K562 (cell line): ENCODE results near the gene LRRC8E. TPM values are rescaled to one million over a fixed set of nuclear protein-coding genes. Genes with fewer than 3 reads are reported as not detected.

ENCODE experiments used
- ATAC-seq: fragments of 200-7000 bp; cut with Tn5 transposase; 3 replicates; pipeline ENCODE4 v1.9.1; 2020; ENCODE audit warnings: moderate library complexity
- BruUV-seq: library from RNA; stranded (reverse); fragments of 400-500 nt; replicated peaks from 2 replicates; lab custom pipeline; 2021; lab: Mats Ljungman, UMichigan
- CTCF ChIA-PET: fragments of 300-600 bp; formaldehyde crosslinking; extraction: SDS; loops from one replicate; lab custom pipeline; 2021; ENCODE audit warnings: low intra/inter-chr PET ratio; lab: Yijun Ruan, JAX
- POLR2A ChIA-PET: fragments of 300-600, 350-650 bp; sonication (Branson Sonifier 250); formaldehyde crosslinking; extraction: SDS; loops from one replicate; lab custom pipeline; 2021; ENCODE audit warnings: antibody characterized with exemption, inconsistent platforms; lab: Yijun Ruan, JAX
- DNase-seq, 4 experiments: peaks; one replicate each; pipeline versions ENCODE4 v3.0.0 to v3.0.0-alpha.2; 2011 to 2018; ENCODE audit warnings: low spot score in 3 of 4, mixed read lengths in 3 of 4; ENCODE audit errors: extremely low read depth in 1 of 4
- FAIRE-seq: peaks from 2 replicates; lab custom pipeline; 2011; peaks lifted over from hg19 to GRCh38; lab: Jason Lieb, UNC
- H2AFZ ChIP-seq: 2 replicates; pipeline ENCODE4 v1.6.0; 2011; ENCODE audit warnings: low read depth, low read length, control low read depth, inconsistent platforms
- H3K27ac ChIP-seq: fragments of 200-600 bp; 3 replicates; pipeline ENCODE4 v1.8.0; 2011; ENCODE audit warnings: low read depth, mild to moderate bottlenecking, control low read depth, inconsistent platforms, low read length, moderate library complexity, mixed read lengths; ENCODE audit errors: extremely low read depth
- H3K27me3 ChIP-seq, 2 experiments: fragments of 300-600 bp in 1 of 2; 2 replicates in 1 of 2; 3 replicates in 1 of 2; pipeline versions ENCODE4 v1.6.0 to v1.8.0; 2011; ENCODE audit warnings: inconsistent platforms in 2 of 2, low read length in 2 of 2, mild to moderate bottlenecking in 1 of 2, mixed read lengths in 1 of 2, moderate library complexity in 1 of 2; ENCODE audit not compliant: control insufficient read depth in 2 of 2, insufficient read depth in 2 of 2
- H3K36me3 ChIP-seq: fragments of 300-600 bp; 3 replicates; pipeline ENCODE4 v1.8.0; 2011; ENCODE audit warnings: mild to moderate bottlenecking, low read length, inconsistent platforms; ENCODE audit not compliant: control insufficient read depth, insufficient read depth
- H3K4me1 ChIP-seq, 2 experiments: fragments of 200-600 bp in 1 of 2; replicated peaks in 1 of 2; 2 replicates in 1 of 2; 3 replicates in 1 of 2; pipeline versions ENCODE4 v1.5.1 to v1.8.0; 2011; ENCODE audit warnings: inconsistent platforms in 2 of 2, low read length in 2 of 2, mild to moderate bottlenecking in 1 of 2, mixed read lengths in 1 of 2, moderate library complexity in 1 of 2; ENCODE audit not compliant: control insufficient read depth in 2 of 2, insufficient read depth in 2 of 2
- H3K4me2 ChIP-seq: 2 replicates; pipeline ENCODE4 v1.6.1; 2011; ENCODE audit warnings: low read length, control low read depth, inconsistent platforms, mixed read lengths; ENCODE audit not compliant: insufficient read depth
- H3K4me3 ChIP-seq: fragments of 200-600 bp; sonication (generic), shearing (Covaris generic); 2 replicates; pipeline ENCODE4 v1.5.1; 2016; ENCODE audit warnings: control low read depth, inconsistent platforms
- H3K79me2 ChIP-seq: fragments of 200-600 bp; 3 replicates; pipeline ENCODE4 v1.8.0; 2011; ENCODE audit warnings: low read length, inconsistent platforms; ENCODE audit not compliant: control insufficient read depth, insufficient read depth
- H3K9ac ChIP-seq, 2 experiments: 2 replicates each; pipeline versions ENCODE4 v1.6.0 to v1.6.1; 2011; ENCODE audit warnings: low read depth in 2 of 2, low read length in 2 of 2, control low read depth in 1 of 2, inconsistent platforms in 1 of 2, mild to moderate bottlenecking in 1 of 2, mixed read lengths in 1 of 2; ENCODE audit not compliant: insufficient read depth in 1 of 2
- H3K9me1 ChIP-seq: one replicate; pipeline ENCODE4 v1.6.0; 2011; ENCODE audit warnings: inconsistent platforms, mild to moderate bottlenecking, low read length, moderate library complexity; ENCODE audit not compliant: control insufficient read depth, insufficient read depth
- H3K9me3 ChIP-seq: replicated peaks from 2 replicates; pipeline ENCODE4 v1.5.1; 2011; ENCODE audit warnings: low read depth, low read length, inconsistent platforms; ENCODE audit not compliant: control insufficient read depth, insufficient read depth
- H4K20me1 ChIP-seq: replicated peaks from 2 replicates; pipeline ENCODE4 v1.6.1; 2011; ENCODE audit warnings: low read length, inconsistent platforms, mixed read lengths; ENCODE audit not compliant: control insufficient read depth, insufficient read depth
- BCOR ChIP-seq: fragments of 450-650 bp; IDR thresholded peaks from 2 replicates; pipeline ENCODE4 v1.6.1; 2016
- ESRRA ChIP-seq: fragments of 450-650 bp; IDR thresholded peaks from 2 replicates; pipeline ENCODE4 v1.6.1; 2014; ENCODE audit warnings: low read depth, mild to moderate bottlenecking, moderate library complexity, borderline replicate concordance
- GTF2F1 ChIP-seq: IDR thresholded peaks from 2 replicates; pipeline ENCODE4 v1.6.1; 2011; ENCODE audit warnings: low read depth, low read length, improper control_type of control experiment
- HINFP ChIP-seq: fragments of 450-650 bp; conservative IDR thresholded peaks from 2 replicates; pipeline ENCODE4 v1.6.1; 2016; ENCODE audit warnings: missing genetic modification characterization, low read depth, mild to moderate bottlenecking, control low read depth, missing compliant biosample characterization
- KDM1A ChIP-seq, 2 experiments: fragments of 450-650 bp; IDR thresholded peaks; 2 replicates each; pipeline ENCODE4 v1.6.1; 2016; ENCODE audit warnings: mild to moderate bottlenecking in 2 of 2
- KDM4B ChIP-seq, 2 experiments: fragments of 450-650 bp in 1 of 2; sonication (generic) in 1 of 2; IDR thresholded peaks; 2 replicates each; pipeline ENCODE4 v1.6.1; 2016 to 2017; ENCODE audit warnings: borderline replicate concordance in 2 of 2, antibody characterized with exemption in 1 of 2, low read depth in 1 of 2, mild to moderate bottlenecking in 1 of 2
- MBD2 ChIP-seq: sonication (generic); IDR thresholded peaks from 2 replicates; pipeline ENCODE4 v1.6.1; 2016; ENCODE audit warnings: low read depth, borderline replicate concordance
- MCM5 ChIP-seq: fragments of 450-650 bp; IDR thresholded peaks from 2 replicates; pipeline ENCODE4 v1.6.1; 2016; ENCODE audit warnings: low read depth
- MEF2D ChIP-seq: conservative IDR thresholded peaks from 2 replicates; pipeline ENCODE4 v1.6.1; 2016; ENCODE audit warnings: low read depth, missing genetic modification characterization, missing compliant biosample characterization
- RBM25 ChIP-seq: fragments of 200-400 bp; formaldehyde crosslinking; IDR thresholded peaks from 2 replicates; pipeline ENCODE4 v1.6.1; 2018; ENCODE audit warnings: low read length, low read depth, moderate library complexity; ENCODE audit not compliant: severe bottlenecking
- SNRNP70 ChIP-seq: fragments of 200-400 bp; formaldehyde crosslinking; optimal IDR thresholded peaks from 2 replicates; pipeline ENCODE3; 2017; ENCODE audit warnings: low read depth, low read length
- ZMIZ1 ChIP-seq, 2 experiments: fragments of 150-350 bp in 1 of 2; IDR thresholded peaks; 2 replicates each; pipeline ENCODE4 v1.6.1; 2012 to 2016; ENCODE audit warnings: low read depth in 2 of 2, low read length in 2 of 2, mild to moderate bottlenecking in 1 of 2, moderate library complexity in 1 of 2
- ZNF146 ChIP-seq: IDR thresholded peaks from one replicate; pipeline ENCODE4 v1.6.1; 2018; ENCODE audit warnings: missing compliant biosample characterization; ENCODE audit not compliant: unreplicated experiment
- ZNF316 ChIP-seq: fragments of 450-650 bp; IDR thresholded peaks from 2 replicates; pipeline ENCODE4 v1.6.1; 2016
- ZNF79 ChIP-seq: fragments of 250-450 bp; sonication (Bioruptor Pico); IDR thresholded peaks from 2 replicates; pipeline ENCODE4 v1.4.0; 2020; ENCODE audit warnings: low read depth, mild to moderate bottlenecking, moderate library complexity
- WGBS: fragments of 100-300 bp; shearing (Covaris generic); methylation state at CpG from one replicate; pipeline ENCODE4 v1.1.6; 2016; ENCODE audit warnings: low coverage, mixed read lengths; ENCODE audit not compliant: insufficient coverage; ENCODE audit errors: missing lambda C conversion rate; 5-methylcytosine and 5-hydroxymethylcytosine counted together
- in situ Hi-C: fragments of 300-500 bp; cut with MboI; formaldehyde crosslinking; loops from 4 replicates; pipeline ENCODE4 v1.15.0; 2018; ENCODE audit warnings: inconsistent platforms, mixed read lengths
- intact Hi-C: fragments of 100-400 bp; cut with micrococcal nuclease; formaldehyde crosslinking; loops from 2 replicates; pipeline ENCODE4 v1.14.2; 2022
- polyA plus RNA-seq, 8 experiments: library from polyadenylated mRNA; depleted of rRNA in 4 of 8; stranded (reverse) in 5 of 8; unstranded in 3 of 8; fragments of >200 nt; fragmentation: Nextera tagmentation in 2 of 8; fragmentation: Illumina TruSeq in 1 of 8; extraction: Ambion mirVana in 2 of 8; extraction: Trizol in 1 of 8; gene quantifications; 2 replicates each; pipeline versions ENCODE4 v1.2.1 to v1.2.3, GENCODE V29; 2011 to 2014; ENCODE audit warnings: inconsistent platforms in 1 of 8, missing spikeins in 1 of 8
- total RNA-seq, 7 experiments: library from RNA; depleted of rRNA in 6 of 7; stranded (reverse); fragments of >200 nt in 6 of 7; fragmentation: Illumina TruSeq in 2 of 7; extraction: Trizol in 2 of 7; gene quantifications; 2 replicates each; pipeline versions ENCODE4 v1.2.1 to v1.2.3, GENCODE V29; 2011 to 2021; ENCODE audit warnings: low replicate concordance in 1 of 7

Gene LRRC8E
- total and polyA plus RNA-seq, 9 of the 15 experiments (the other 6 are each of a cell fraction or from before 2014, with no cell fraction given), result 0.08 to 5.7 (median 3.5) TPM; not detected in 1

GRCh38 chr19:7840629-7841028, 47.7 kb upstream of the LRRC8E start:
- Histone ChIP-seq H3K4me2 (no peak overlapping the region), H3K9ac (no peak overlapping the region), H4K20me1 (peaks cover 8% of the 10 kb centered on the region; the same call in 1 of the 2 replicates), H3K9me3 (peaks cover 12% of the 10 kb centered on the region), H3K36me3 (no peaks in the 10 kb centered on the region)
- no peak for DNase-seq
- CTCF ChIA-PET, result no interaction called here
- TF ChIP-seq GTF2F1 (no peak), BCOR (peak; percentile 61; the same call in 1 of the 2 replicates), ZNF79 (no peak), ESRRA (no peak), HINFP (tag) (no peak), MEF2D (no peak), MBD2 (no peak), MCM5 (no peak), KDM1A (IDR thresholded peaks at IDR 0.05) (peak in 1 of 2 experiments; percentile 46; a peak in 2 of 4 replicates), SNRNP70 (no peak), KDM4B (IDR thresholded peaks at IDR 0.05; ENCODE audit: borderline replicate concordance in 2 of 2, low read depth in 1 of 2) (no peak), ZNF146 (CRISPR knock-in tag) (peak; percentile 98), ZMIZ1 (IDR thresholded peaks at IDR 0.05; ENCODE audit: low read depth in 2 of 2, low read length in 2 of 2) (no peak), RBM25 (peak; percentile 59), ZNF316 (no peak)
- TF ChIP-seq, all 486 proteins: peak for 4
- intact Hi-C loops (no loop called here), in situ Hi-C loops (no loop called here)
- H3K9me1 ChIP-seq, result peaks cover 3% of the 10 kb centered on the region
- WGBS, result 19% methylated on average over 8 of the region's 8 CpGs
- H3K27me3 ChIP-seq, result peaks cover 6 to 24% of the 10 kb centered on the region in 2 experiments
- ATAC-seq, result no peak
- no peak overlapping the region for H2AFZ ChIP-seq
- no peak for FAIRE-seq
- no peaks in the 10 kb centered on the region for H3K79me2 ChIP-seq
- no TSS peak for BruUV-seq
- H3K4me1 ChIP-seq, result no peaks in the 10 kb centered on the region; a peak in 1 of 5 replicates
- no peak overlapping the region for H3K4me3 ChIP-seq
- H3K27ac ChIP-seq, result no peak overlapping the region
- POLR2A ChIA-PET, result no interaction called here
